T-helper 9 cell (primary cell): Measurements from ENCODE around the gene PAX8.

Experiments used
- DNase-seq: peaks from one replicate; pipeline ENCODE4 v3.0.0-alpha.2; 2020

Gene PAX8

DNA sequence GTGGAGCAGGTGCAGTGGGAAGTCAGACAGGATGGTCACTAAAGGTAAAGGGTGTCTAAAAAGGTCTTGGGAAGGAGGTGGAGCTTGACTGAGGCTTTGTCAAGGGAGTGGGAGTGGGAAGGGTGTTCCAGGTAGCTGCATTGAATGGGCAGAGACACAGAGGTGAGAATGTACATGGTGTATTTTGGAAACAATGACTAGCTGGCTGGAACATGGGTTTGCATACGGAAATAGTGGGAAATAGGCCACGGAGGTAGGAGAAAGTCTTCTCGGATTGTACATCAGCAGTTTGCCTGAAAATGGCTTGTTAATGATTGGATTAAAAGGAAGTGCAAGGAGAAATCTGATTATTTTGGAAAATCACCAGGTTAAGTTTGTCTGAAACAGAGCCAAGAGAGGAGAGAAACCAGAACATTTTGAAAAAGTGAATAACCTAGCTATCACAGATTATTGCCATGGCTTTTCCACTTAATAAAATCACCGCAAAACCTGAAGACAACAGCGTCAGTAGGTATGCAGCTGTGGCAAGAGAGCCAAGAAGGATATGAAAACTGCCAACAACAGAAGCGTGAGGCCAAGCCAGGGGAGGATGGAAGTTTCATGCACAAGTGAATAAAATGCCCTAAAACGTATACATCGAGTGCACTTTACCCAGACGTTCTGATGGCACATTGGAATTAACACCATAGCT, 13.9 kb downstream of the PAX8 start:
- DNase-seq, result no peak

DNA sequence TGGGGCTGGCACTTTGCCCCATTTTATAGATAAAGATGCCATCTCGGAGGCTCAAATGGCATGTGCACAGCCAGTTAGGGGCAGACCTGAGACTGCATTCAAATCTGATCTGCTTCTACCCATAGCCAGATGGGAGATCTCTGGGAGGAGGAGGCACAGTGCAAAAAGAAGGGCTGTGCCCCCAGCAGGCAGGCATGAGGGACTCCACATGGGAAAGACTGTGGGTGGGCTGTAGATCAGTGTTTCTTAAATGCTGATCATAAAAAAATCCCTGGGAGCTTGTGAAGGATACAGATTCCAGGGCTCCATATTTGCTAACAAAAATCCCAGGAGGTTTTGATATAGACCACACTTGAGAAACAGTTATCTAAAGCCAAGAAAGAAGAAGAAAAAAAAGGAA, 15.2 kb downstream of the PAX8 start:
- DNase-seq, result no peak

DNA sequence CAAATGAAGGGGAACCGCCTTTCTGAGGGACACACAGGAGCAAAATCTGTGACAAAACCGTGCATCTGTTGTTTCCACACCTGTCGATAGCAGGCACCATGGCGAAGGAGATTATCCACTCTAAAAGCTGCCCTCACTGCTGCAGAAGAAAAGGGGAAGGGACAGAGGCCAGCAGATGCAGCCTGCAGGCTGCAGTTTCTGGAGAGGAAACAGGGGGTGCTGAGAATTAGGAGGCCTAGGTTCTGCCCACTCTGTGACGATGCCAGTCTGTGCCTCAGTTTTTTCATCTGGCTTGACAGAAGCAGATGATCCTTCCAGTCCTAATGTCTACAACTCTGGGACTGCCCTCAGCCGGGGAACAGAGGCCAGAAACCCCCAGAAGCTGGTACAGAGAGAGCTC, 17.7 kb downstream of the PAX8 start:
- DNase-seq, result no peak

DNA sequence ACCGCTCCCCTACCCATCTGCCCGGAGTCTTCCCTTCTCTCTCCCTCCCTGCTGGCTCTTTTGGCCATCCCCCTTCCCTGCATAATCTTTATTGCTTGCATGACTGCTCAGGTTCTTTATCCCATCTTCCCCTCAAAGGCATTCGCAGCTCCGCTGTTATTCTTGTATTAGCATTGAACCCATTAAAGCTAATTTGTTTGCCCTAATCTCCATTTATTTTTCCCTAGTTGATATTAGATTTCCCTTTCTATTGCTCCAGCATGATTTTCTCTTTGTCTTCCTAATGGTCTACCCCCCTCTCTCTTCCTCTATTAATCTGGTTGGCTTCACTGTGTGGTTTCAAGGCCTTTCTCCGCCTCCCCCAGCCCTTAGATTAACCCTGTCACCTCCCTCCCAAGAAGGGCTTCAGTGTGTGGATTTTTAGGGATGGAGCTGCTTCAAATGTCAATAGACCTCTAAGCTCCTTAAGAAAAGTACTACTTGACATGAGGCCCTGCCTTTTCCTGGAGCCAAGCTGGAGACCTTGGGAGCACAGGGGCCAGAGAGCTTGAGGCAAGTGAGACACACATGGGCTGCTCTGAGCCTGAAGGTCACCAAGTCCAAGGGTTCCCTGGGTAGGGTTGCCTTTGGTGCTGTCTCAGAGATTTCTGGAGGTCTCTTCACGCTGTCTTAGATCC, 20.1 kb downstream of the PAX8 start:
- DNase-seq, result no peak

DNA sequence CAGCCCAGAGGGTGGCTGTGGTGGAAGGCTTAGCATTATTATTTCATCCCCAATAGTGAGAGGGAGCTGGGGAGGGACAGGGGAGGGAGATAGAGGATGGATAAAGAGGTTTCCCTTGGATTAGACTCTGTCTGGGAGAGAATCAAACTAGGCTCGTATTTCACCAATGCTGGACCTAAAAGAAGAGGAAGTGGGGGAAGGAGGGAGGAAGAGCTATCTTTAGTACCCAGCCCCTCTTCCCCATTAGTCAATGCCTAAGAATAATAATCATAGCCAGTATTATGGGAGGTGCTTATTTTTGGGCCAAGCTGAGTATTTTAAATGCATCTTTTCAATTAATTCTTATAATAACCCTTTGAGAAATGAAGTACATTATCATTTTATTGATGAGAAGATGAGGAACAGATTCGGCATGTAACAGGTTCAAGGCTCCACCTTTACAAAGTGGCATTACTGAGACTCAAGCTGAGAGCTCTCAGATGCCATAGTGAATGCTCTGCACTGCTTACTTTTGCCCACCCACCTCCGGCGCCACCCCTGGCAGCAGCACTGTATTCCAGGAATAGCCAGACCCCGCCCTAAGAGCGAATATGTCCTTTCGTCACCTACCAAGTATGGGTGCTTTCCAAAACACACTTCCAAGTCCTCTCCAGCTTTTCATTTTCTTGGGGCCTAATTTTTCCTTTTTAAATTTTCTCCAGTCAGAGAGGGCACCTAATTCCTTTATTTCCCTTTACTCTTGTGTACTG, 21.0 kb downstream of the PAX8 start:
- DNase-seq, result no peak

DNA sequence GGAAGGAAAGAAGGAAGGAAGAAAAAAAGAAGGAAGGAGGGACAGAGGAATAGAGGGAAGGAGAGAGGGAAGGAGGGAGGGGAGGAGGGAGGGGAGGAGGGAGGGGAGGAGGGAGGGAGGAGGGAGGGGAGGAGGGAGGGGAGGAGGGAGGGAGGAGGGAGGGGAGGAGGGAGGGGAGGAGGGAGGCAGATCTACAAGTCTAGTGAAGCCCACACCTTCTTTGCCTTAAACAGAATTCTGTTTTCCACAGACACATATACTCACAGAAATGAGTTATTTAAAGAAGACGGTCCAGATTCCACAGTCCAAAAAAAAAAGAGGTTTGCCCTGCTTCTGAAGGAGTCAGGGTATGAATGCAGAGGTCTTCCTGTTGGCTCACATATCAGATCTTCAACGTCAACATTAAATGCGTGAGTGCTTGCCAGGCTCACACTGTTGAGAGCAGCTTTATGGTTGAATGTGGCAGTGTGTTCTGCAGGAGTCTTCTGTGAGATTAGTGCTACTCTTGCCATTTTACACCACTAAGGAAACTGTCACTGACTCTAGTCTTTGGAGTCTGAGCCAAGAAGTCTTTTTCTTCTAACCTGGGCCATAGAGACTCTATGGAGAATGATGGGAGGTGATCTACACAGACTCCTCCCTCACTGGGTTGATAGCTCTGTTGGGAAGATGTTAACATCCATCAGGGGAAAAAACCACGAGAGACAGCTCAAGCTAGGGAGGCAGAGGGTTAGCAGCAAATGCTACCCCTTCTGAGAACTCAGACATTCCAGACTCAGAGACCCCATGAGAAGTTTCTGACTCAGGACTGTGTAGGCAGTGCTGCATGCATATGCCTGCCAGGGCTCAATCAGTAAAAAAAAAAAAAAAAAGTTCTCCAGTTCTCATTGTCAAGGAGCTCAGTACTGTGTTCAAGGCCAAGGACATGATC, 23.3 kb downstream of the PAX8 start:
- no peak for DNase-seq

DNA sequence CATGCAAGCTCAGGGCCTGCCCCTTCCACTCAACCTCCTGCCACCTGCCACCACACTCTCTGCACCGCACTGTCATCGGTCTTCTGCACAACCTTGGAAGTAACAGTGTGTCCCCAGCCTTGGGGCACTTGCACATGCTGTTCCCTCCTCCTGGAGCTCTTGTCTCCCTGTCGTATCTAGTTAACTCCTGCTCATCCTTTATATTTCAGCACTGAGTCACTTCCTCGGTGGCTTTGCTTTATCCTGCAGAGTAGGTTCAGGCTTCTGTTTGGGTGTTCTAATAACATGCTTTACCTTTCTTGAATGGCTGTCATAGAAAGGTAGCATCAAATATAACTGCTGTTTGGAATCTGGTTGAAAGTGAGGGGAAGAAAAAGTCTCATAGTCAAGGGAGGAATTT, 25.3 kb downstream of the PAX8 start:
- DNase-seq, result no peak

DNA sequence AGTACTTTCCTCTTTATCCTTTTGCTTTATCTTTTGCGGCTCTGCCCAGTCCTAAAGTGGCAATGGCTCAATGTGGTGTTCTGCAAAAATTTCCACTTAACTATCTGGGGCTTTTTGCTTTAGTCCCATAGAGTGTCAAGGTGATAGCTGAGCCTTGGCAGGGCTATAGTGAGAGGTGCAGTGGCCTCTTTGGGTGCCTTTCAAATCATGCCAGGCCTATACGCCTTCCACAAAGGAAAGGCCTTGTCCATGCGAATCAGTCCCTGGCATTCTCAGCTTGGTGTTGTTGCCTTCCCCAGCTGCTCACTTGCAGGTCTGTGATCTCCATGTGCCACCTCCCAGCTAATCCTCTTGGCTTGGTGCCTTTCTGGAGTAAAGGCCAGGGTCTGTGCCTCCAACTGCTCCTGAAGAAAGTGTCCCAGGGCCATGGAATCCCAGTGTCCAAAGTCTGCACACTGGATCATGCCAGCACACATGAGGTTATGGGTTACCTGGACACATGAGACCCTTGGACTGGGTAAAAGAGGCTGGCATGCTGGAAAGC, 26.6 kb downstream of the PAX8 start:
- DNase-seq, result no peak

DNA sequence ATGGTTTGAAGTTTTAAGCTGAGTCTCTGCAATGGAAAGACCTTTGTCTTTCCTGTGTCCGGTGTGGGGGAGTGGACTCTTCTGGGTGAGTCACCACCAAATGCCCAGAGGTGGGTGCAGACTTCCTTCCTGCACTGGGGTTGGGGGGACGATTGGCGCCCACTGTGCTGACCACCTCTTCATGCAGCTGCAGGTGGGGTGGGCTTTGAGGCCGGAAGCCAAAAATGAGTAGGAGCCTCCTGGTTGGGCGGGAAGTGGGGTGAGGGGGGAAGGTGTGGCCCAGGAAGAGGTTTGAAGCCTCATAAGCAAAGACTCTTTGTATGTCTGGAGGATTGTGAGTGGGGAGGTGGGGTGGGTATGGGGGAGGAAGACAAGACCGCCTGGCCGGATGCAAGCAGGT, 27.6 kb downstream of the PAX8 start:
- peak; percentile 5 for DNase-seq

DNA sequence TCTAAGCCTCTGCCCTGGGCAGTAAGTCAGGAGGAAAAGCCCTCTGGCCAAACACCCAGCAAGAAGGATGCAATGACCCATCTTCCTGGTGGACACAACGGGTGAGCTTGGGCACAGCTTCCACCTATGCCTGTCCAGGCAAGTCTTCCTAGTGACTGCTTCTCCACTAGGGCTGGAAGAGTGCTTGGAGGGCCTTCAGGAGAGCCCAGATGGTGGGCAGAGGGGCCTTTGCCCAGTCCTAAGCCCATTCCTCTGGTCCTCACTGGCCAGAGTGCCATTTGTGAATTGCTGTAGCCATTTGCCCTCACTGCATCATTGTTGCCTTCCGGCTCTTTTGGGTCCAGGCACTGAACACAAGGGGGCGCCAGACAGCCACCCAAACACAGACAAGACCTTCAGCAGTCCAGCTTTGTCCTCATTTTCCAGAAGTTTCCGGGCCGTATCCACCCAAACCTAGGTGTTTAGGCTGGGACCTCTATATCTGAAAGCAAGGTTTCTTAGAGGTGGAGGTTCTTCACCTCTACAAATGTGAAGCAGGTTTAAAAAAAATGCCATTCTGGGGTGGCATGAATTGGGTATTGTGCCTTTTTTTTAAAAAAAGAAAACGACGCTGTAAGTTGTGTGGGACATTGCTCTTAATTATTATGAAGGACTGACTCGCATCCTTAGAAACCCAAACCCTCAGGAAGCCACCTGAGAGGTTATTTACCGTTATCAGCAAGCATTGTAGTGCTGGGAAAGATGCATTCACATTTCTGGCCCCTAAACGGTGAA, 29.5 kb downstream of the PAX8 start:
- DNase-seq, result peak; percentile 73

DNA sequence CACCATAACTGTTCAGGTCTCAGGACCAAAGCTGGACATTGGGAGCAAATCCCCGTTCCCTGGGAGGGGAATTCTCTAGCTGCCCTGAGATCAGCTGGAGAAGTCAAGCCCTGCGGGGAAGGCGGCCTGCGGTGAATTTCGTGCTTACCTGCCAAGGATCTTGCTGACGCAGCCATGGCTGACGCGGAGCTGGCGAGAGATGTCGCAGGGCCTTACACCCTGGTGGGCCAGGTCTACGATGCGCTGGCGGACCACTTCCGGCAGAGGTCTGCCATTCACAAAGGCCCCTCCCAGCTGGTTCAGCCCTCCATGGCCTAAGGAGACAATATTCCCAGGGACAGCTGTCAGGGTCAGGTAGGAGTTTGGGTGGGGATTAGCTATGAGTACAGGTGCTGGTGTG, 32.1 kb downstream of the PAX8 start:
- DNase-seq, result no peak

DNA sequence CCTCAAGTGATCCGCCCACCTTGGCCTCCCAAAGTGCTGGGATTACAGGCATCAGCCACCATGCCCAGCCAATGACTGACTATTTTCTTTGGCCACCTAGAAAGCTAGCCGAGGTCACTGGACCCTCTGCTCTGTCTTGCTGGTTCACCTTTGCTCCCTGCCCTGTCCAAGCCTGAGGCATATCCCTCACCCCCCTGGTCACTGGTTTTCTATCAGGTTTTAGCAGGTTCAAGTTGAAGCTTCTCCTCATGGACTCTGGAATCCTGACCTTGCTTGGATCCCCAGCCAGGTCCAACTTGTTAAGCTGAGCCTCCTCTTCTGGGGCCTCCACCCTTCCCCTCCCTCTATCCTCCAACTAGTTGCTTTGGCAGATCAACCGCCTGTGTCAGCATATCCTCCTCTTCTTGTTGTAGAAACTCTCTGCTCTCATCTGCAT, 33.4 kb downstream of the PAX8 start:
- no peak for DNase-seq

DNA sequence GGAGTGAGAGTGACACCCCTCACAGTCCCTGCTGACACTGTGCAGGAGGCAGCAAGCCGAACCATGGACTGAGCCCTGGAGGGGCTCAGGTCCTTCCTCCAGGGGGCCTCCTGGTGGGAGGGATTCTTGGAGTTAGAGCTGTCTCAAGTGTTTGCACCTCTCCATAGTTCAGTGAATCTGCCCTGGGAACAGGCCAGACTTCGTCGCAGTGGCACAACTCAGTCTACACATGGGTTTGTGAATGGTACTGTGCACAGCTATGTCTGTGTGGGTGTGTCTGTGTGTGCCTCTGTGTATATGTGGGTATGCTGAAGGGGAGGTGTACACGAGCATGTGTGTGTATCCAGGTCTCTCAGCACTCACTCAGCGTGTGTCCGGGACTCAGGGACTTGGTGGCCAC, 36.4 kb downstream of the PAX8 start:
- DNase-seq, result no peak

DNA sequence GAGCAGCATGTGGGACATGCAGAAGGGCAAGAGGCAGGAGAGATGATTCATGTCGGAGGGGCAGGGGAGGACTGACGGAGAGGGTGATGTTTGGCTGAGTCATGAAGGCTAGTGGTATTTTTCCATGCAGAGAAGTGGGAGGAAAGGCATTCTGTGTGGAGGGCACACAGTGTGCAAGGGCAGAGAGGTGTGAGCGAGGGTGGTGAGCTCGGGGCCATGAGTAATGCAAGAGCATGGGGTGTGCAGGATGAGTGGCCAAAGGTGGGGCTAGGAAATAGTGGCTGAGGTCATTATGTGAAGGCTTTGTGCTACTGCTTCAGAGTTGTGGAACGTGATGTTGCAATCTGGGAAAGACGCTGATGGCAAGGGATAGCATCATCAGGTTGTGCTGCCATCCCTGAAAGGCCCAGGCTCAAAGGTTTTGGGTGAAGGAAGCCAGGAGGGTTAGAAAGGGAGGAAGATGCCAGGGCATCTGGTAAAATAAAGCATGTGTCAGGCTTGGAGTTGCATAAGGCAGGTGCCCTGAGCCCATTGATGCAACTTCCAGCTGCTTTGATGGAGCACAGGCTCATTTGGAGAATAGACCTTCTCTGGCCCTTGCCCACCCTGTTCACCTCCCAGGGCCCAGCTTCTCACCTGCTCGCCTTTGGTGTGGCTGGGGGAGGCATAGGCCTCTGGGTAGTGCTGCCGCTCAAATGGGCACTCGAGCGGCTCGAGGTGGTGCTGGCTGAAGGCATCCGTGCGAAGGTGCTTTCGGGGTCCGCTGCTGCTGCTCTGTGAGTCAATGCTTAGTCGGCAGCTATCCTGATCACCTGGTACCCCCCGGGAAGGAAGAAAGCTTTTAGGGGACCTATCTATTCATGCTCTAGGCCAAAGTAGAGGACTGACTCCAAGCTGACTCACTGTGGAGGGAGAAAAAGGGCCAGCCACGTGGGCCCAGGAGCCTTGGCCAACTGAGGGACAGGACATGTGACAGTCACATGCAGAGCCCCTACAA, 37.5 kb downstream of the PAX8 start:
- no peak for DNase-seq

DNA sequence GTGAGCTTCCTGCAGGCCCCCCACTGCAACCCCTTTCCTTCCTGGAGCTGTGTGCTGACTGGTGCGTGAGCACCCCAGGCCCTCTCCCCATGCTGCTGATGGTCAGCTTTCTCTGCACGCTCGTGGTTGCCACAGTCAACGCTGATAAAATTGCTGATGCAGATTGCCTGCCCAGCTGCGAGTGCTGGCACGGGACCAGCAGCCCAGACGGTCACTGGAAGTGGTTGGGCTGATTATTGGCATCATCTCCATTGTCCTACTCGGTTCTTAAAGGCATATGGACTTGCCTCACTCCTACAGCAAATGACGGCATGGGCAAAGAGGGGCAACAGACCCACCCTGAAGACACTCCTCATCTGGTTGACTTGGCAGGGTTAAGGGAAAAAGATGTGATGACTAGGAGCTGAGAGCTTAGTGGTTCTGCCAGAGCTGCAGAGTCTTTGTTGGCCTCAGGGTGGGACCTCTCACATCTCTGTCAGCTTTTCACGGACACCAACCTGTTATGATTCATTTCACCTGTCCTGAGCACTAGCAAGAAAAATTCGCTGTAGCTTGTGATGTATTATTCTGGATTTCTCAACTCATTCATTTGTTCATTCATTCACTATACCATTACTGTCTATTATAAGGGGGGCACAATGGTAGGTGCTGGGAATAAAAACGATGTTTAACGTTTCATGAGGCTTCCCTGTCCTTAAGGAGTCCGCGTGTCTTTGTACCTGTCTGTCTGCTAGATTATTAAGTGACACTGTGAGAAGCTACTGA, 38.4 kb downstream of the PAX8 start:
- no peak for DNase-seq

DNA sequence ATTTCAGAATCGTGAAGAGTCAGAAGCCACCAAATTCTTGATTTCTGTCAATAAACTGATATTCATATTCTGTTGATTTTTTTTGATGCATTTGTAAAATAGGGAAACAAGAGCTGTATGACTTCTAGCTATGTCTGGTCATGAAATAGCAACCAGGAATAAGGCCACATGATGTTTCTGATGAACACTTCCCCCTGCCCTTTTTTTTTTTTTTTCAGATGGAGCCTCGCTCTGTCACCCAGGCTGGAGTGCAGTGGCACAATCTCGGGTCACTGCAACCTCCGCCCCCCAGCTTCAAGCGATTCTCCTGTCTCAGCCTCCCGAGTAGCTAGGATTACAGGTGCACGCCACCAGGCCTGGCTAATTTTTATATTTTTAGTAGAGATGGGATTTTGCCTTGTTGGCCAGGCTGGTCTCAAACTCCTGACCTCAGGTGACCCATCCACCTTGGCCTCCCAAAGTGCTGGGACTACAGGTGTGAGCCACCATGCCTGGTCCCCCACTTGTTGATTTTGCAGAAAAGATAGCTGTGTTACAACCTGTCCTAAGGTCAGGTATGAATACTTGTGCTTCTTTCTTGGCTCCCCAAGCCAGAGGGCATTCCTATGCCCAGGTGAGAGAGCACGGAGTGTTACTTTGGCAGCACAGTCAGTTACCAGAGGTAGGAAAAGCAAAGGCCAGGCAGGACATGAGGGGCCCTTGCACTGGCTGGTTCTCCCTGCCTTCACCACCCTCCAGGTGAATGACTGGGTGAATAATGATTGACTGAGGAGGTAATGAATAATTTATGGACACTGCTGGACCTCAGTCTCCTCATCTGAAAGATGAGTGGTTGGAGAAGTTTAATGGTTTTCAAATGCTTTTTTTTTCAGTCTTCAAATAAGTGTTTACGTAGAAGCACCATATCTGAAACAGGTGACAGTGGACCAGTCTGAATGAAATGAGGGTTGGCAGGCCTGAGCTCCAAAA, 39.6 kb downstream of the PAX8 start:
- no peak for DNase-seq

DNA sequence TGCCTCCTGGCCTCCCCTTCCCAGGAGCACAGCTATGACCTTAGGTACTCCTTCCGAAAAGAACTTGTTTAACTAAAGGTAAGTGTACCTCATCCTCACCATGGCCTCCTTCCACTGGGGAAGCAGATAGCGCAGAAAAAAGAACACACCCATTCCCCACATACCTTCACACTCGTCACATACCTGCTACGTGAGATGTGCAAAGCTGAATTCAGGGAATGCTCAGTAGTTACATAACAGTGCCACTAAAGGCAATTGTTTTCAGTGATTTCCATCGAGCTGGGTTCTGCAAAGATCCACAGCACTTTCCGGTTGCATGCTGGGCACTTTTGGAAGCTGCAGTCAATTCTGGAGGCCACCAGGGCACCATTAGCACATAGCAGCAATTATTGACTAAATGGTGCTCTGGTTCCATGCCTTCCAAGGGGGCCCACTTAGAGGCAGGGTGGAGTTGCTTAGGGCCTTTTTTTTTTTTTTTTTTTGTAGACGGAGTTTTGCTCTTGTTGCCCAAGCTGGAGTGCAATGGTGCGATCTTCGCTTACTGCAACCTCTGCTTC, 41.0 kb downstream of the PAX8 start:
- DNase-seq, result no peak
